ENCODE measurements around the gene OSMR.

Gene OSMR

DNA sequence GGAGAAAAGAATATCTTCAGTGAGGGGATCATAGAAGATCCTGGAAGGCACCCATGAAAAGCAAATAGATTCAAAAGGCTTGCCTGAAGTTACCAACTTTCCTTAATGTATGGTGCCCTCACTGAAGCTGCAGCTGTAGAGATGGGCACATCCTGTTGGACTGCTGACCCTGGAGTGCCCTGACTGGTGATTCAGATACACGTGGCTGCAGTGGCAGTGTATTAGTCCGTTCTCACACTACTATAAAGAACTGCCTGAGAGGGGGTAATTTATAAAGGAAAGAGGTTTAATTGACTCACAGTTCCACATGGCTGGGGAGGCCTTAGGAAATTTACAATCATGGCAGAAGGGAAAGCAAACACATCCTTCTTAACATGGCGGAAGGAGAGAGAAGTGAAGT is 80.3 kb downstream of the OSMR start:
- DNase-seq (ENCODE audit: low spot score): no peak

DNA sequence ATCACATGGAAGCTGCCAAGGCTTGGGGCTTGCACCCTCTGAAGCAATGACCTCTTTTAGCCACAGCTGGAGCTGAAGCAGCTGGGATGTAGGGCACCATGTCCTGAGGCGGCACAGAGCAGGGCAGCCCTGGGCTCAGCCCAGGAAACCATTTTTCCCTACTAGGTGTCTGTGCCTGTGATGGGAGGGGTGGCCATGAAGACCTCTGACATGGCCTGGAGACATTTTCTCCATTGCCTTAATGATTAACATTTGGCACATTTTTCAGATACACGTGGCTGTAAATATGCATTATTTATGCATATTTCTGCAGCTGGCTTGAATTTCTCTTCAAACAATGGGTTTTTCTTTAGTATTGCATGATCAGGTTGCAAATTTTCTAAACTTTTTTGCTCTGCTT is 81.7 kb downstream of the OSMR start:
- DNase-seq (ENCODE audit: low spot score): no peak

DNA sequence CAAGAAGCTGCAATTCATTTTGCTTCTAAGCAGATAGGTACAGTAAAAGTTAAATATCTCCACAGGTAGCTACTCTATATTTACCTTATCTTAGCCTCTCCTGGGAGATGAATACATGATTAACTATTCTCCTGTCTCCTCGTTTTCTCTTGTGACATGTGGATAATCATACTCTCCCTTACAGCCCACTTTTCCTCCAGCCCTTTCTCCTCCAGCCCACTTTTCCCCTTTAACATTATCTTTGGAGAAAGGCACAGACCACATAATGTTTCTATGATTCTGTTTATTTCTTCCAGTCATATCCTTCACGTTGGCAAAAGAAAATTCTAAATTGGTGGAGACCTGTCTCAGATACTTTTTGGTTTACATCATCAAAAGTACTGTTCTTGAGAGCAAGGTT is 84.0 kb downstream of the OSMR start:
- DNase-seq (ENCODE audit: low spot score): no peak

DNA sequence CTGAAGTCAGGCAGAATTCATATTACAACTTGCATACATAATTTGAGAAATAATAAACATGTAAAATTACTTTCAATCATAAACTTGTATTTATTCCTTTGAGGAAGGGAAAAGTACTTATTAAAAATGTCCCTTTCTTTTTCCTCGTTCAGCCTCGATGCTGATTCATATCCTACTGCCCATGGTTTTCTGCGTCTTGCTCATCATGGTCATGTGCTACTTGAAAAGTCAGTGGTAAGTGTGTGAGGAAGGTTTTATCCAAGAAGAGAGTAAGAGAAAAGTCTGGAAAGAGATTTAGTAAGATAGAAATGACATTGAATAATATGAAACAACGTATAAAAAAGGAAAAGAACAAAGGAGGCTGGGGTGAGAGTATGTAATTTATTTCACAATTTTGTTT is 85.9 kb downstream of the OSMR start:
- no peak for DNase-seq (ENCODE audit: low spot score)

DNA sequence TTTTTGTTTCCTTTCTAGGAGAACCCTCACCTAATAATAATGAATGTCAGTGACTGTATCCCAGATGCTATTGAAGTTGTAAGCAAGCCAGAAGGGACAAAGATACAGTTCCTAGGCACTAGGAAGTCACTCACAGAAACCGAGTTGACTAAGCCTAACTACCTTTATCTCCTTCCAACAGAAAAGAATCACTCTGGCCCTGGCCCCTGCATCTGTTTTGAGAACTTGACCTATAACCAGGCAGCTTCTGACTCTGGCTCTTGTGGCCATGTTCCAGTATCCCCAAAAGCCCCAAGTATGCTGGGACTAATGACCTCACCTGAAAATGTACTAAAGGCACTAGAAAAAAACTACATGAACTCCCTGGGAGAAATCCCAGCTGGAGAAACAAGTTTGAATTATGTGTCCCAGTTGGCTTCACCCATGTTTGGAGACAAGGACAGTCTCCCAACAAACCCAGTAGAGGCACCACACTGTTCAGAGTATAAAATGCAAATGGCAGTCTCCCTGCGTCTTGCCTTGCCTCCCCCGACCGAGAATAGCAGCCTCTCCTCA is 87.1 kb downstream of the OSMR start:
- DNase-seq (ENCODE audit: low spot score): no peak

DNA sequence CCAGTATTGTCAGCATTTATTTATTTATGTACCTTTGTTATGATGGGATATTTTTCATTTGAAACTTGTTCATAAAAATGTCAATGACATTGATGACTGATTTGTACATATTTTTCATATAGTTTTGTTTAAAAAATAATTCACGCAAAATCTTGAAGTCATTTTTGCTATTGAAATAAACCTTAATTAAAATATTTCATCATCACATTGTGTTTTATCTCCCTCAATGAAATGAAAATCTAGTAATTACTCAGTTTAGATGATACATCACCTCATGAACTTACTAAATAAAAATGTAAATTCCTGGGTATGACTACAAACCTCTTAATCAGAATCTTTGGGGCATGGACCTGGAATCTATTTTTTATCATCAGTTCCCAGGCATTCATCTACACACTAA is 89.6 kb downstream of the OSMR start:
- no peak for DNase-seq (ENCODE audit: low spot score)

DNA sequence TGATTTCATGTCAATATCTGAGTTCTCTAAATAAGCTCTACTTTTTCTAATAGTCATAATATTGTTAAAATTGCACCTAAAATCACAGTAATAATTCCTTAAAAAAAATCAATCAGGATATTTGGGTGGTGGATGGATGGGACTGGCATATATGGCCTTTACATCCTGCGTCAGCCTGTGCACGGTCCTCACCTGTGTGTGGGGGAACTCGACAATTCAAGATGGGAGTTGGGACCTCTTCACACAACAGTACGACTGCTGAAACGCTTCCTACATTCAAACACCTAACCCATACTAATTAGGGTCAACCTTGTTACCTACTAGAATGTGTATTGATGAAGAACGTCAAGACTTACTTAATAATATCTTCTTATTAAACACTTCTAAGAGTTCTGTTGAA is 90.5 kb downstream of the OSMR start:
- DNase-seq (ENCODE audit: low spot score): no peak

DNA sequence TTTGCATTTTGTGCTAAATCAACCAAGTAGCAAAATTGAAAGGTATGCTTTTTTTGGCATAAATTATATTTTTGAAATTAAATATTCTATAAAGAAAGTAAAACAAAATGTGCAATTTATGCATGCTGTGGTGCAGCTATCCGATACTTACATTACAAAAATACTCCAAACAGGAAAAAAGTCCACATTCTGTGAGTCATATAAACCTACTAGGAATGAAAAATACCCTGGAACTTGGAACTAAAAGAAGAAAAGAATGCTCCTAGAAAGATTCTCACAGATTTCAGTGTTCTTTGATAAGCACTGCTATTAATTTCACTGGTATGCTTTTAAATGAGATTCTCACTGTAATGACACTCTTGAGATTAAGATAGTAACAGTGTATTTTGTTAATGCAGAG is 92.6 kb downstream of the OSMR start:
- no peak for DNase-seq (ENCODE audit: low spot score)

DNA sequence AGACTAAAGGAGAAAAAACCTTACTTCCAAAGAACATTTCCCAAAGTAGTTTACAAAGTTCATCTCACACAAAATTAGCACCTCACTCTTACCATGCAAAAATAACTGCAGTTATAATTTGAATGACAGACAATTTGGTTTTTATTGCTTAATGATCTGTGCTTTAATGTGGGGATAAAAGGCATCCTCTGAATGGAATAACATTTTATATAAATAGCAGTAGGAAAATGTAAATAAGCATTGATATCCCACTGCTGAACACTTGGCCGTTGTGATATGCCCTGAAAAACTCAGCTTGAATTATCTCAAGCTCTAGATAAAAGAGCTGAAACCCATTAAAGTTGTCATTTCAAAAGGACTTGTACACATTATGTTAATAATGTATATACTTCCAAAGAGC is 93.2 kb downstream of the OSMR start:
- no peak for DNase-seq (ENCODE audit: low spot score)

DNA sequence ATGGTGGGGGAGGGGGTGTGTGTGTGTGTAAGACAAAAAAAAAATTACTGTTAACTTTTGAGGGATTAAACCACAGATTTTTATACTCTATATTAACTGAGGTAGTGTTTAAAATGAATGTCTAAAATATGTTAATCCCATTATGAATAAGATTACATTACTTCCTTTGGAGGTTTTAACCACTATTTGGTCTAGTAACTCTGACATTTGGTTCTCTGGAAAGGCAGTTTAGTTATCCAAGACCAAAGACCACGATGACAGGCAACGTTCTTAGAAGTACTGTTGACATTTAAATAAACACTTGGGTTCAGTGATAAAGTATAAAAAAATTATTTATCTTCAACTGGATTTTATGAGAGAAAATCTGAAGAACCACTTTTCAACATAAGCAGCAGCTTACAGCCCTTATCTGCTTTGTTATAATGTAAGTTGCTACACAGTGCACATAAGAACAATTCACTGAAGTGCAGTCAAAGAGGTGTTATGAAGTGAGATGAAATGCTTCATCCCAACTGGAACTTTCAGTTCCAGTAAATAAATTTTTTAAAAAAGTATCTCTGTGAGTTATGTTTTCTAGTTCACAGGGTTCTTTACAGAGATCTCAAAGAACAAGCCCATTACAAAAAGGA is 94.5 kb downstream of the OSMR start:
- no peak for DNase-seq (ENCODE audit: low spot score)

DNA sequence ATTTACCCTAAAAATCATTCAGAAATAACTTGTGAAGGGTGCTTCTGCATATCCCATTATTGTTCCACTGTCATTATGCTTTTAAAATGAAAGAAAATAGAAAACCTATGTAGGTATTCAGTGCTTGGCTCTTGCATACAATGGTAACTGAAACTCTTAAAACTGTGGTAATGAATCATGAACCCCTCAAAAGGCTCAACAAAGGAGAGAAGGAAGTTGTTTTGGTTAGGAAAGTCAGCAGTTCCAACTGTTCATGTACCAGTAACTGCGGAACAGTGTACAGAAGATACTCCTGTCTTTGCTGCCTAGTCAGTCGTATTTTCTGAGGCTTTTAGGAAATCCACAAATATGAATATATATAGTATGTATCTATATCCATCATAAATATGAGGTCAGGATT is 96.1 kb downstream of the OSMR start:
- DNase-seq (ENCODE audit: low spot score): no peak

DNA sequence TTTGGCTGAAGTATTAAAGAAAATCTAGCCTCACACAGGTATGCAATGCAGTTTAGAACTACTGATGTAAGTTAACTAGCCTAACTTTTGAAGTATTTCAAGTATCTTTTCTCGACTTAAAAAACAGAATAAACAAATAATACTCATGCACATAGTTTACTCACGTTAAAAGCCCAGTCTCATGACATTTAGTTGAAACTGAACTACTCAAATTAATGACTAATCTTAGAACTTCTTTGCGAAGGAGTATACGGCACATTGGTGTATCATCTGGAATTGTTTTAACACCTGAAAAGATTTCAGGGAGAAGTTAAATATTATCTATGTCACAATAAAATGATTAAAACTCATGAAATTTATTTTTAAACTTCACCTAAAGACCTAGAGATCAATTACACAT is 98.5 kb downstream of the OSMR start:
- no peak for DNase-seq (ENCODE audit: low spot score)

DNA sequence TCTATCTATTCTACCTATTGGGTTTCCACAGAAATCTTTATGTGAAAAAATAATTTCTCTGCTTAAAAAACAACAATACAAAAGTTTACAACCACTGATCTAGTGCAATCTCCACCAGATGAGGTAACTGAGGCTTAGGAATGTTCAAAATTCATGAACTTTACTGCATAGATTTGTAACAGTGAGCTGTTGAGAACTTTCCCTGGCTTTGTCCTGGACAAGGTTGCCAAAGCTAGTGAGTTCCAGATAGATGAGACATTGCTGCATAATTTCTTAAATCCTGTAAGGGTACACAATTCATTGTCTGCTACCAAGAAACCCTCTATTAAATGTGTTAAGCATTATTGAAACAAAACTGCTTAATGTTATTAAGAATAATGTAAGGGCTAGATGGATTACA is 102.7 kb downstream of the OSMR start:
- no peak for DNase-seq (ENCODE audit: low spot score)

DNA sequence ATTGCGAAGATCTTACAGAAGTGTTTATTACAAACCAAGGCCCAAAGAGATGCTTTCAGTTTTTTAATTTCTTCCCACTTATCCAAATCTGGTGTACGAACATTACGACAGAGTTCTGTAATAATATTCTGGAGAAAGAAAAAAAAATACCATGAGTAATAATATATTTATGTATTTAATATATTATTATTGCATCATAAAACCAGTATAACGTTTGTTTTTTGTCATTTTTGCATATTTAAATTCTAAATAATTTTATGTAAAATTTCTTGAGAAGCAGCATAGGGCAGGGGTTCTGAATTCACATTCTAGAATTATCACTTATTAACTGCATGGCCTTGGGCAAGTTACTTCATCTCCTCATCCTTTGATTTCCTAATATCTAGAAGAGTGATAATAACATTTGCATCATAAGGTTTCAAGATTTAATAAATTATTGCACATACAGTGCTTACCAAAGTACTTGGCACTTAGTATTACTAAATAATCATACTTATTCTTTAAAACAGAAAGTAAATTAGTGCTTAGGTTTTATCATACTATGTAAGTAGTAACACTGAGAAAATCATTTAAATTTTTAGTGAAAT is 107.7 kb downstream of the OSMR start:
- no peak for DNase-seq (ENCODE audit: low spot score)

DNA sequence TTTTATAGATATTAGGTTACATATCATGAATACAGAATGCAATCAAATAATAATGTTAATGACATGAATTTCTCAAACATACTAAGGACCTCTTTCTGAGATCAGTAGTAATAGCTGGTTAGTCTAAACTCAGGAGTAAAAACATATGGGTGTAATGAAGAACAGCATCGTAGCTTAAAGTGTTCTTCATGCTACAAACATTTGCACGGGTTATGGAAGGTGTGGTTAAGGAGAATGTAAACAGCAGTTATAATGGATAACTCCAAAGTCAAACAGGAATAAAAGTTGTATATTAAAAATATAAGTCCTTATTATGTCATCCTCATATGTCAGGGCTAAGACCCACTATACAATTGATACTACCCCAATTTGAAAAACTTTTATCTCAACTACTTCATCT is 115.9 kb downstream of the OSMR start:
- no peak for DNase-seq (ENCODE audit: low spot score)

DNA sequence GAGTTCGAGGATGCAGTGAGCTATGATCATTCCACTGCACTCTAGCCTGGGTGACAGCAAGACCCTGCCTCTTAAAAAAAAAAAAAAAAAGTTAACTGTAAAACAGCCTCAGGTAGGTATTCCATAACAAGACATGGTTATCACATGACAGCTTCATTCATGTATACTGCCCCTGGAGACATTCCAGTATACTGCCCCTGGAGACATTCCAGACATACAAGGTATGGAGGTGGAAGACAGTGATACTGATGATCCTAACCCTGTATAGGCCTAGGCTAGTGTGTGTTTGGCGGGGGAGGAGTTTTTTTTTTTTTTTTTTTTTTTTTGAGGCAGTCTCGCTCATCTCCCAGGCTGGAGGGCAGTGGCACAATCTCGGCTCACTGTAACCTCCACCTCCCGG is 122.9 kb downstream of the OSMR start:
- no peak for DNase-seq (ENCODE audit: low spot score)

DNA sequence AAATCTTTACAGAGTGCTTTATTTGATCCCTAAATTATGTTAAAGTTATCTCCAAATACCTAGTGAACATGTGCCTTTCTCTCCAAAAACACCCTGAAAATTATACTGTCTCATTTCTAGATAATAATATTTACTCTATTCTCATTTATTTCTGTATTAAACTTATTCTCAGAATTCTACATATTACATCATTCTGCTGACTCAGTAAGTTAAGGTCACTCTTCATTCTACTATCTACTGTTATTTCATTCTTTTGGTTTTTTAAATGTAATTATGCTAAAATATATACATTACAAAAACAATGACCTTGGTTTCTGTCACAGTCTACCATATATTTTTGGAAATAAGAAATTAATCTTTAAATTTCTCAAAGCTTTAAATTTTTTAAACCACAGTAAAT is 132.2 kb downstream of the OSMR start:
- DNase-seq (ENCODE audit: low spot score): no peak

DNA sequence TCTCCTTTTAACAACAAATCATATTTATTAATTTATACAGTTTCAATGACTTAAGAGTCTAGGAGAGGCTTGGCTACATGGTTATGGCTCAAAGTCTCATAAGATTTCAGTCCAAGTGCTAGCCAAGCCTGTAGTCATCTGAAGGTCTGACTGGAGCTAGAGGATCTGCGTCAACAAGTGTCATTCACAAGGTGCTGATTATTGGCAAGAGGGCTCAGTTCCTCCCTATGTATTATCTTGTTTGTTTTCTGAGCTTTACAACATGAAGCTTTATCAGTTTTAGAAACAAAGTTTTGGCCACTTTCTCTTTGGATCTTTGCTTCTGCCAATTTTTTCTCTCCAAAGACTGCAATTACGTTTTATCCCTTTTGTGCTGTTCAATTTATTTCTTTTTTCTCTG is 133.7 kb downstream of the OSMR start:
- no peak for DNase-seq (ENCODE audit: low spot score)

Data from hepatic stellate cell (primary cell).